AG10803 (cell line): Measurements from ENCODE around the gene LSAMP.

Experiments
- DNase-seq: peaks from one replicate; pipeline ENCODE4 v3.0.0; 2010; ENCODE audit warnings: low read depth
- H3K4me3 ChIP-seq: 2 replicates; pipeline ENCODE4 v1.5.1; 2011; ENCODE audit warnings: mild to moderate bottlenecking, low read length, control low read depth
- CTCF ChIP-seq: conservative IDR thresholded peaks from 2 replicates; pipeline ENCODE4 v1.5.1; 2011; ENCODE audit warnings: mild to moderate bottlenecking, low read length, control low read depth, inconsistent platforms

The LSAMP gene

DNA sequence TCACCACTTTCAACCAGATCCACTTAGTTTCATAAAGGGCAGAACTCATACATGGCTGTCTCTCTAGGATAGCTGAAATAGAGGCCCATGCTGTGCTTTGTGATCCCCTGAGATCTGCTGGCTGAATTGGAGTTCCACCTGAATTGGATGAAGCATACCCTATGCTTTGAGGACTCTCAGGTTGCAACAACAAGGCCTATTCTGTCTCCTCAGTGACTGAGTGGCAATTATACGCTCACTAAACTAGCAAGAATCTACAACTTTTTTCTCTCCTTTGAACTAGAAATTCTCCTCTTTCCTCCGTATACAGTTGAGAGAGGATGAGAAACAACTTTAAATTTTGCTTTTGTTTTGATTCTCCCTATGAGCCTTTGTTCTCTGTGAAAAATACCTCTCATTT is 348.7 kb downstream of the LSAMP start:
- H3K4me3 ChIP-seq = no peak overlapping the region
- no peak for DNase-seq
- TF ChIP-seq CTCF = no peak

GRCh38 chr3:116093374-116093773 is 351.9 kb downstream of the LSAMP start:
- DNase-seq = no peak
- no peak overlapping the region for H3K4me3 ChIP-seq
- TF ChIP-seq CTCF = no peak

DNA sequence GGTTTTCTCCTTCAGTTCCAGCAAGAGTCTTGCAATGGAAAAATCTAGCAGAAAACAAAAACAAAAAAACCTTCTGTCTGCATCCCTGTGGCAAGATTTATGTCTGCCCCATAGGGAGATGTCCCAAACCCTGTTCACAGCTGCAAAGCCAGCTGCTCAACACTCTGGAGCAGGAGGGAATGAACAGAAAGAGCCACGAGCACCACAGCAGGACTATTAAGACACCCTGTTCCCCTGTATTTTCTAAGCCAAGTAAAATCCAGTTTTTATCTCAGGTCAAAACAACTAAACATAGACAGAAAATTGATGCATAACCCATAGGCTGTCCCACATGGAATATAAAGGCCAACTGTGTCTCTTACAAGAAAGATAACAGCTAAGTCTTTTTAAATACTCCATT is 357.9 kb downstream of the LSAMP start:
- no peak for DNase-seq

DNA sequence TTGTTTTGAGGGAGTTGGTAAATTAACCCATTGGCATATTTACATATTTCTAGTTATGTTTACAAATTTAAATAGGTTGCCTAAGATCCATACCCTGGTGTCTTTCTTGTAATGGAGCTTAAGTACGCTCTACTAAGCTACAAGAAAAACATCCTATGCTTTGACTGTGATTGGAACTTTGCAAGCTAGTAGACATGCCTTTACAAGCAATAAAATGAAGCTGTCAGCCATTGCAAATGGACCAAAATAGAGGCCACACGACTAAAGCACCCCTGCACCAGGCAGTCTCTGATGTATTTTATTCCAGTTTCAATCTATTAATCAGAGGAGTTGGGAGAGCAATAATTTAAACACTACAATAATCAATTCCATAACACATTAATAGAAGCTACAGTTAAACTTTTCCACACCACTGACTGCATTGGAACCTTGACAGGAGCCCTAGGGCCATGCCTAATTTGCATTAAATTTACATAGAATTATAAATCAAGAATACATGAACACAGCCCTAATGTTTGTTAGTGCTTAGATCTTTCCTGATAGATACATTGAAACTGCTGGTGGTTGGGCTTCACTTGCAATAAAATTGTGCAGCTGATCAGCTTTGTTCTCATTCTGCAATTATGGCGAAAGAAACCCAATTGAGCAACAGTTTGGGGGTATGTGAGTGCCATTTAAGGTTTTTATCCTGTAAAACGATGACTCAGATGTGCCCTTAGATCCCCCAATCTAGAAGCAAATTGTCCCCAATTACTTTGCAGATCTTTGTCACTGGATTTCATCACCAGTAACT is 360.1 kb downstream of the LSAMP start:
- TF ChIP-seq CTCF = no peak
- DNase-seq = peak; percentile 8
- no peak overlapping the region for H3K4me3 ChIP-seq

More for the DNA sequence above, 357.9 kb downstream of the LSAMP start:
- no peak for TF ChIP-seq CTCF
- no peak overlapping the region for H3K4me3 ChIP-seq

DNA sequence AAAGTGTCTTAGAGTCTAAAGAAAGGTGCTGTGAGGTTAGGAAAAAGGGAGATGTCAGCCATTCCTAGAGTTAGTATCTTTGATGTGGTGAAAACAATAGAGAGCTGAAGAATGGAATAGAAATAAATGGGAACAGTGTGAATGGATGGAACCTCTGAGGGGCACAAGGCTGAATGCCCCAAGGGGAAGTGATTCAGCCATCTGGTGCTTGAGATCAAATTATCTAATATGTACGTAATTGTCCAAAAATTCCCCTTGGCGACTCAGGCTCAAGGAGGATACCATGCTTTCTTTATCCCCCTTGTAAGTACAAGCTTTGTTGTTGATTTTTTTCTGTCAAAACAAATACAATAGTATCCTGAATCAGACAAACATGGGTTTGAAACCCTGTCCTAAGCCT is 361.6 kb downstream of the LSAMP start:
- DNase-seq = no peak
- no peak for TF ChIP-seq CTCF
- no peak overlapping the region for H3K4me3 ChIP-seq

DNA sequence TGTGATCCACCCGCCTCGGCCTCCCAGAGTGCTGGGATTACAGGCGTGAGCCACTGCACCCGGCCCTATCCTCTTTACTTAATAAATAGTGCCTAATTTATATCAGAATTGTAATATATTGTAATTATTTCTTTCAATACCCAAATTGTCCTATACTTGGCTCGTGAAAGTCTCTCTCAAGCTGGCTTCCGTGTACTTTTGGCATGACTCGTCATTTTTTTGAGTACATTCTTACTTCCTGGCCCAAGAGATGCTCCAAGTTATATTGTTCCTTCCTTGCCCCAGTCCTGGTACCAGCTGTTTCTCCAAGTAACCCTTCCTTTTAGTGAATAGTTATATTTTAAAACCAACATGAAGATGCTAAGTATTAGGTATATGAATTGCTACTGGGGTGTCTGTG is 366.7 kb downstream of the LSAMP start:
- no peak overlapping the region for H3K4me3 ChIP-seq
- TF ChIP-seq CTCF = no peak
- no peak for DNase-seq

DNA sequence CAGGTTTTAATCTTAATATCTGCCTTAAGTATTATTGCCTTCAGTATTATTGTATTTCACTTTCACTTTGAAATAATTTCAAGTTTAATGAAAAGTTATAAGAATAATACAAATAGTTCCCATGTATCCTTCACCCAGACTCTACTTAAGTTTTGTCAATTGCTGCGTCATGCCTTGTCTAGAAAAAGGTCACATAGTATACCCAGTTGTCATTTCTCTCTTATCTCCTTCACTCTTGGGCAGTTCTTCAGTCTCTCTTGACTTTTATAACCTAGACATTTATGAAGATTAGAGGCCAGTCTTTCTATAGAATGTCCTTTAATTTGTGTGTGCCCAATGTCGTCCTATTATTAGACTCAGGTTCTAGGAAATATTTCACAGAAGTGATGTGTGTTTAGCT is 367.7 kb downstream of the LSAMP start:
- DNase-seq = no peak
- TF ChIP-seq CTCF = no peak
- H3K4me3 ChIP-seq = no peak overlapping the region
